ENCODE results near the gene FAM229B. TPM values are rescaled to one million over a fixed set of nuclear protein-coding genes. Genes with fewer than 3 reads are reported as not detected.
"Not testable (repeated sequence)": the region's sequence is repeated elsewhere in the genome, so short reads cannot be mapped to it uniquely, and the experiment has no call there.

Gene FAM229B
- total and polyA plus RNA-seq, 7 experiments from 2014 or later, result 0.70 to 14.1 (median 2.5) TPM

- Histone ChIP-seq H3K36me3 (ENCODE audit: control insufficient read depth in 2 of 3, insufficient read depth in 3 of 3, low read length in 3 of 3) (peaks cover 0 to 9% (median 0%) of the 10 kb centered on the region in 3 experiments), H3K4me3 (ENCODE audit: low read length) (no peak overlapping the region), H3K27ac (ENCODE audit: low read depth, low read length) (no peak overlapping the region), H3K27me3 (ENCODE audit: control insufficient read depth in 2 of 2, insufficient read depth in 2 of 2, low read length in 2 of 2) (peaks cover 0 to 3% of the 10 kb centered on the region in 2 donors), H3K9me3 (ENCODE audit: control insufficient read depth in 2 of 3, low read length in 3 of 3) (no peaks in the 10 kb centered on the region), H3K4me1 (ENCODE audit: control insufficient read depth in 2 of 2, insufficient read depth in 2 of 2, low read length in 2 of 2) (peaks cover 0 to 7% of the 10 kb centered on the region in 2 donors)
- DNase-seq, result no peak
- ChIA-PET CTCF (interaction anchor here (0.6 to 2.0 kb wide), 3 partner anchors 78 to 690 kb away, joined by 3 to 9 read pairs (median 5); no protein-coding TSS in a partner anchor), POLR2A (interaction anchor here (0.9 to 1.0 kb wide), 2 partner anchors 13 to 147 kb away, joined by 3 to 4 read pairs; no protein-coding TSS in a partner anchor)
- H3K36me3 Mint-ChIP-seq, result peaks cover 0 to 29% (median 4%) of the 10 kb centered on the region in 5 donors
- intact Hi-C loops (cut with micrococcal nuclease), result loop anchor here (2.0 to 10.0 kb wide), 8 partner anchors 199 to 1911 kb away; partner anchors contain the start of genes CDC40 (in 1 of the 2), GTF3C6 (in 1 of the 2), HDAC2 (in 1 of the 2) and REV3L (in 1 of the 2)
- peaks cover 0 to 2% (median 0%) of the 10 kb centered on the region in 11 donors for H3K9me3 Mint-ChIP-seq
- peak overlapping the region in 5 of 9 donors; percentile 20 to 73 (median 40) for H3K27ac Mint-ChIP-seq
- H3K4me3 Mint-ChIP-seq, result peak overlapping the region; percentile 23 to 68 (median 49)
- no peak for ATAC-seq
- H3K4me1 Mint-ChIP-seq, result peaks cover 0 to 18% (median 10%) of the 10 kb centered on the region in 7 donors
- H3K27me3 Mint-ChIP-seq, result peaks cover 0 to 21% (median 0%) of the 10 kb centered on the region in 5 donors
Observed at GRCh38 chr6:112085286-112086065, 1.9 kb upstream of the FAM229B start.

GRCh38 chr6:112086744-112087135, 651 bp upstream of the FAM229B start:
- peaks cover 0 to 9% (median 0%) of the 10 kb centered on the region in 3 experiments for H3K36me3 ChIP-seq (ENCODE audit: control insufficient read depth in 2 of 3, insufficient read depth in 3 of 3, low read length in 3 of 3)
- Mint-ChIP-seq H3K27ac (no peak overlapping the region), H3K4me3 (no peak overlapping the region), H3K9me3 (peaks cover 0 to 2% (median 0%) of the 10 kb centered on the region in 11 donors), H3K36me3 (peaks cover 0 to 25% (median 4%) of the 10 kb centered on the region in 5 donors), H3K27me3 (peaks cover 0 to 31% (median 5%) of the 10 kb centered on the region in 5 donors), H3K4me1 (peaks cover 0 to 18% (median 10%) of the 10 kb centered on the region in 7 donors)
- H3K27me3 ChIP-seq (ENCODE audit: control insufficient read depth in 2 of 2, insufficient read depth in 2 of 2, low read length in 2 of 2), result peaks cover 0 to 3% of the 10 kb centered on the region in 2 donors
- peak overlapping the region; percentile 64 for H3K4me3 ChIP-seq (ENCODE audit: low read length)
- ChIA-PET CTCF (interaction anchor here (2.0 kb wide), 1 partner anchor 77 kb away, joined by 9 read pairs; no protein-coding TSS in a partner anchor), POLR2A (interaction anchor here (0.8 to 2.0 kb wide), 8 partner anchors 9 to 828 kb away, joined by 3 to 7 read pairs (median 4); partner anchors contain the start of gene TRAF3IP2)
- intact Hi-C loops (cut with micrococcal nuclease), result loop anchor here (1.0 to 10.0 kb wide), 20 partner anchors 43 to 1912 kb away; partner anchors contain the start of genes FYN (in 2 of the 2), GTF3C6 (in 2 of the 2), REV3L (in 2 of the 2) and SLC16A10 (in 2 of the 2)
- ATAC-seq (no peak), DNase-seq (no peak)
- H3K9me3 ChIP-seq (ENCODE audit: control insufficient read depth in 2 of 3, low read length in 3 of 3), result no peaks in the 10 kb centered on the region
- H3K27ac ChIP-seq (ENCODE audit: low read depth, low read length), result peak overlapping the region; percentile 87
- peaks cover 0 to 7% of the 10 kb centered on the region in 2 donors for H3K4me1 ChIP-seq (ENCODE audit: control insufficient read depth in 2 of 2, insufficient read depth in 2 of 2, low read length in 2 of 2)

DNA sequence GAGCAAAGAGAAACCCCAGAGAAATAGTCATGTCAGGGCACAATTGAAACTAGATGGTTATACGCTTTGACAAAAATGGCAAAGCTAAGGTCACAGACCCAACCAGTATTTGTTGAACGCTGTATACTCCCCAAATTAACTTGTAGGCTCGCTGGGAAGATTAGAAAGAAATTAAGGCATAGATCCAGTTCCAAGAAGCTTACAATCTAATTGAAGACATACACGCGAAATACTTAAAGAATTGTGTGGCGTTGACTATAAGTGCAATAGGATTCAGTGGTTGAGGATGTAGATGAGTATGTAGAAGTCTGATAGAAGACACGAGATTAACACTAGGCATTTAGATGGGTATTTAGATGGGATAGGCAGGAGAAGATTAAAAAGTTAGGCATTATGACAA, 525 bp downstream of the FAM229B start:
- intact Hi-C loops (cut with micrococcal nuclease), result loop anchor here (1.0 to 10.0 kb wide), 20 partner anchors 45 to 1913 kb away; partner anchors contain the start of genes FYN (in 2 of the 2), GTF3C6 (in 2 of the 2), REV3L (in 2 of the 2) and SLC16A10 (in 2 of the 2)
- POLR2A ChIA-PET, result interaction anchor here (1.0 to 2.0 kb wide), 5 partner anchors 8 to 1213 kb away, joined by 3 to 7 read pairs (median 4); partner anchors contain the start of genes AMD1 and TRAF3IP2
- Histone ChIP-seq H3K36me3 (ENCODE audit: control insufficient read depth in 2 of 3, insufficient read depth in 3 of 3, low read length in 3 of 3) (peaks cover 0 to 9% (median 0%) of the 10 kb centered on the region in 3 experiments), H3K27me3 (ENCODE audit: control insufficient read depth in 2 of 2, insufficient read depth in 2 of 2, low read length in 2 of 2) (peaks cover 0 to 3% of the 10 kb centered on the region in 2 donors), H3K4me3 (ENCODE audit: low read length) (peak overlapping the region; percentile 64), H3K9me3 (ENCODE audit: control insufficient read depth in 2 of 3, low read length in 3 of 3) (no peaks in the 10 kb centered on the region), H3K27ac (ENCODE audit: low read depth, low read length) (peak overlapping the region; percentile 87), H3K4me1 (ENCODE audit: control insufficient read depth in 2 of 2, insufficient read depth in 2 of 2, low read length in 2 of 2) (peaks cover 0 to 7% of the 10 kb centered on the region in 2 donors)
- Mint-ChIP-seq H3K4me3 (no peak overlapping the region), H3K36me3 (peaks cover 0 to 17% (median 4%) of the 10 kb centered on the region in 5 donors), H3K9me3 (peaks cover 0 to 2% (median 0%) of the 10 kb centered on the region in 11 donors), H3K27ac (no peak overlapping the region), H3K27me3 (peaks cover 0 to 39% (median 10%) of the 10 kb centered on the region in 5 donors), H3K4me1 (peaks cover 0 to 18% (median 10%) of the 10 kb centered on the region in 7 donors)
- ATAC-seq, result no peak
- no peak for DNase-seq
- CTCF ChIA-PET, result interaction anchor here (2.0 kb wide), 1 partner anchor 75 kb away, joined by 9 read pairs; no protein-coding TSS in a partner anchor

DNA sequence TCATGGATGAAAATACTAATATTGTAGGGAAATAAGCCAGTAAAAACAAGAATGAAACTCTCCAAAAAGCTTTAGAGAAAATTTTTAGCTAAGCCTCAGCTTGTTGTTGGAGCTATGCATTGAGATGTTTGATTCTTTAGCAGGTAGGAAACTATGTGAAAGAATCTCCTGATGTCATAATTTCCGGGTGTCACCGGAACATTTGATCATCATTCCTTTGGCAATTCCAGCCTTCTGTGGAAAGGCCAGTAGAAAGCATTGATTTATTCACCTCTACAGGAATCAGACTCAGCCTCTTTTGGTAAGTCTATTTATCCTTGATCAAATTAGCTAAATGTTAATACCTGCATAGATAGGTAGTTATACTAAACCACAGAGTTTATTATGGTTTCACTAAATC, 9.5 kb downstream of the FAM229B start:
- CTCF ChIA-PET, result interaction anchor here (0.6 kb wide), 1 partner anchor 478 kb away, joined by 4 read pairs; no protein-coding TSS in a partner anchor
- DNase-seq (no peak), ATAC-seq (no peak)
- intact Hi-C loops (cut with micrococcal nuclease), result no loop called here
- no peaks in the 10 kb centered on the region for H3K4me1 ChIP-seq (ENCODE audit: control insufficient read depth in 2 of 2, insufficient read depth in 2 of 2, low read length in 2 of 2)
- H3K27me3 Mint-ChIP-seq, result peaks cover 0 to 30% (median 5%) of the 10 kb centered on the region in 5 donors
- H3K27ac Mint-ChIP-seq, result no peak overlapping the region
- peaks cover 0 to 4% (median 0%) of the 10 kb centered on the region in 11 donors for H3K9me3 Mint-ChIP-seq
- no peaks in the 10 kb centered on the region for H3K9me3 ChIP-seq (ENCODE audit: control insufficient read depth in 2 of 3, low read length in 3 of 3)
- H3K4me1 Mint-ChIP-seq, result no peaks in the 10 kb centered on the region
- no peaks in the 10 kb centered on the region for H3K27me3 ChIP-seq (ENCODE audit: control insufficient read depth in 2 of 2, insufficient read depth in 2 of 2, low read length in 2 of 2)
- H3K36me3 Mint-ChIP-seq, result peaks cover 0 to 26% (median 16%) of the 10 kb centered on the region in 5 donors
- H3K27ac ChIP-seq (ENCODE audit: low read depth, low read length), result no peak overlapping the region
- POLR2A ChIA-PET, result interaction anchor here (1.0 kb wide), 1 partner anchor 15 kb away, joined by 3 read pairs; no protein-coding TSS in a partner anchor
- no peak overlapping the region for H3K4me3 ChIP-seq (ENCODE audit: low read length)
- H3K4me3 Mint-ChIP-seq, result no peak overlapping the region
- H3K36me3 ChIP-seq (ENCODE audit: control insufficient read depth in 2 of 3, insufficient read depth in 3 of 3, low read length in 3 of 3), result no peaks in the 10 kb centered on the region

- intact Hi-C loops (cut with micrococcal nuclease), result no loop called here
- Histone ChIP-seq H3K4me3 (ENCODE audit: low read length) (no peak overlapping the region), H3K27ac (ENCODE audit: low read depth, low read length) (no peak overlapping the region), H3K4me1 (ENCODE audit: control insufficient read depth in 2 of 2, insufficient read depth in 2 of 2, low read length in 2 of 2) (no peaks in the 10 kb centered on the region), H3K36me3 (ENCODE audit: control insufficient read depth in 2 of 3, insufficient read depth in 3 of 3, low read length in 3 of 3) (no peaks in the 10 kb centered on the region), H3K27me3 (ENCODE audit: control insufficient read depth in 2 of 2, insufficient read depth in 2 of 2, low read length in 2 of 2) (no peaks in the 10 kb centered on the region), H3K9me3 (ENCODE audit: control insufficient read depth in 2 of 3, low read length in 3 of 3) (no peaks in the 10 kb centered on the region)
- POLR2A ChIA-PET, result no interaction called here
- no peaks in the 10 kb centered on the region for H3K4me1 Mint-ChIP-seq
- DNase-seq, result no peak
- no peak for ATAC-seq
- H3K27ac Mint-ChIP-seq, result no peak overlapping the region
- peaks cover 0 to 47% (median 35%) of the 10 kb centered on the region in 5 donors for H3K36me3 Mint-ChIP-seq
- H3K4me3 Mint-ChIP-seq, result no peak overlapping the region
- peaks cover 0 to 13% (median 6%) of the 10 kb centered on the region in 11 donors for H3K9me3 Mint-ChIP-seq
- CTCF ChIA-PET, result interaction anchor here (0.9 kb wide), 1 partner anchor 9 kb away, joined by 3 read pairs; no protein-coding TSS in a partner anchor
- H3K27me3 Mint-ChIP-seq, result peaks cover 0 to 30% (median 6%) of the 10 kb centered on the region in 5 donors
Observed at GRCh38 chr6:112100561-112100960, 13.2 kb downstream of the FAM229B start.

GRCh38 chr6:112106026-112106425, 18.6 kb downstream of the FAM229B start:
- H3K27ac ChIP-seq (ENCODE audit: low read depth, low read length); CTCF ChIA-PET; H3K27ac Mint-ChIP-seq; H3K4me3 Mint-ChIP-seq; H3K27me3 ChIP-seq (ENCODE audit: control insufficient read depth in 2 of 2, insufficient read depth in 2 of 2, low read length in 2 of 2); ATAC-seq; H3K4me1 Mint-ChIP-seq; H3K36me3 ChIP-seq (ENCODE audit: control insufficient read depth in 2 of 3, insufficient read depth in 3 of 3, low read length in 3 of 3); H3K4me1 ChIP-seq (ENCODE audit: control insufficient read depth in 2 of 2, insufficient read depth in 2 of 2, low read length in 2 of 2); intact Hi-C loops (cut with micrococcal nuclease); POLR2A ChIA-PET; DNase-seq; H3K4me3 ChIP-seq (ENCODE audit: low read length); H3K9me3 ChIP-seq (ENCODE audit: control insufficient read depth in 2 of 3, low read length in 3 of 3): not testable (repeated sequence)
- Mint-ChIP-seq H3K27me3 (peaks cover 0 to 35% (median 6%) of the 10 kb centered on the region in 5 donors), H3K36me3 (peaks cover 0 to 29% (median 25%) of the 10 kb centered on the region in 5 donors), H3K9me3 (peaks cover 0 to 24% (median 7%) of the 10 kb centered on the region in 11 donors)

All from naive thymus-derived CD4-positive, alpha-beta T cell (primary cell).